Measurements from ENCODE around the gene MST1. TPM values are rescaled to one million over a fixed set of nuclear protein-coding genes. Genes with fewer than 3 reads are reported as not detected.

The MST1 gene
- total and polyA plus RNA-seq, 12 donors: 2.3 to 16.0 (median 3.8) TPM

DNA sequence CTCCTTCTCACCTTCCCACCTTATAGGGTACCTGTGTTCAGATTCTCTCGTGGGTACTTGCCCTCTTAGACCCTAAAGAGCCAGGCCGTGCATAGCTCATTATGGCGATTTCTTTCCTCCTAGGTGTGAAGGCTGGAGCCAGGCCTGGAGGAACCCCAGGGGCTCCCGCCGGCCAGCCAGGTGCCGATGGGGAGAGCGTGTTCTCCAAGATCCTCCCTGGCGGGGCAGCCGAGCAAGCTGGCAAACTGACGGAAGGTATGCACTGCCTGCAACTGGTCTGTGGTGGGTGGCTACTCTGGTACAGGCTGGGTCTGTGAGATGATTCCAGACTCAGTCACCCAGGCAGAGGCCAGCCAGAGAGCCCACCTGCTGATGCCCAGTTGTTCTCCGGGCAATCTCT lies 25.0 kb downstream of the MST1 start:
- Histone ChIP-seq H3K4me1 (peaks cover 0 to 9% (median 0%) of the 10 kb centered on the region in 9 donors), H3K9me3 (no peaks in the 10 kb centered on the region), H3K27me3 (no peaks in the 10 kb centered on the region), H3K4me3 (no peak overlapping the region), H3K36me3 (no peaks in the 10 kb centered on the region), H3K27ac (no peak overlapping the region)
- DNase-seq (no peak), ATAC-seq (no peak)
- WGBS, 2 donors: 85 to 87% methylated on average over 11 of the region's 11 CpGs
- TF ChIP-seq, protein P1, sequence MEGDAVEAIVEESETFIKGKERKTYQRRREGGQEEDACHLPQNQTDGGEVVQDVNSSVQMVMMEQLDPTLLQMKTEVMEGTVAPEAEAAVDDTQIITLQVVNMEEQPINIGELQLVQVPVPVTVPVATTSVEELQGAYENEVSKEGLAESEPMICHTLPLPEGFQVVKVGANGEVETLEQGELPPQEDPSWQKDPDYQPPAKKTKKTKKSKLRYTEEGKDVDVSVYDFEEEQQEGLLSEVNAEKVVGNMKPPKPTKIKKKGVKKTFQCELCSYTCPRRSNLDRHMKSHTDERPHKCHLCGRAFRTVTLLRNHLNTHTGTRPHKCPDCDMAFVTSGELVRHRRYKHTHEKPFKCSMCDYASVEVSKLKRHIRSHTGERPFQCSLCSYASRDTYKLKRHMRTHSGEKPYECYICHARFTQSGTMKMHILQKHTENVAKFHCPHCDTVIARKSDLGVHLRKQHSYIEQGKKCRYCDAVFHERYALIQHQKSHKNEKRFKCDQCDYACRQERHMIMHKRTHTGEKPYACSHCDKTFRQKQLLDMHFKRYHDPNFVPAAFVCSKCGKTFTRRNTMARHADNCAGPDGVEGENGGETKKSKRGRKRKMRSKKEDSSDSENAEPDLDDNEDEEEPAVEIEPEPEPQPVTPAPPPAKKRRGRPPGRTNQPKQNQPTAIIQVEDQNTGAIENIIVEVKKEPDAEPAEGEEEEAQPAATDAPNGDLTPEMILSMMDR (IDR thresholded peaks at IDR 0.05): no peak
- intact Hi-C loops (cut with DNase I): no loop called here

DNA sequence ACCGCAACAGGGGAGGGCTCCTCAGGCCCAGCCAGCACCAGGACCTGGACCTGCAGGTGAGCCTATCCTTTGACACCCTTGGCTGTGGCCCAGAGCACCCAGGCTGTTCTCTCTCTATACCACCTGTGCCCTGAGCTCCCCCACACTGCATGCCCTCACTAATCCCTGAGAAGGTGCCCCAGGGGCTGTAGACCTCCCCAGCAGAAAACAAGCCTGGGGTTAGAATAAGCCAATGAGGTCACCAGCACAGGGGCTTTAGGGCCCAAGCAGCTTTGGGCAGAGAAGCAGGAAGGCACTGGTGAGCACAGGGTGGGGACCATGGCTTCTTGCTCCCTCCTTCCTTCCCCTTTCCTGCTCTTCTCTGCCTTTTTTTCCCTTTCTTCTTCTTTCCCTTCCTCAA lies 25.4 kb downstream of the MST1 start:
- TF ChIP-seq, protein P1 (IDR thresholded peaks at IDR 0.05): no peak
- WGBS, 2 donors: 97 to 100% methylated on average over 1 of the region's 1 CpG
- H3K27ac ChIP-seq: no peak overlapping the region
- no peaks in the 10 kb centered on the region for H3K27me3 ChIP-seq
- no peak for DNase-seq
- no peak overlapping the region for H3K4me3 ChIP-seq
- no peaks in the 10 kb centered on the region for H3K9me3 ChIP-seq
- no peak for ATAC-seq
- intact Hi-C loops (cut with DNase I): no loop called here
- H3K4me1 ChIP-seq: peaks cover 0 to 9% (median 0%) of the 10 kb centered on the region in 9 donors
- H3K36me3 ChIP-seq: no peaks in the 10 kb centered on the region

DNA sequence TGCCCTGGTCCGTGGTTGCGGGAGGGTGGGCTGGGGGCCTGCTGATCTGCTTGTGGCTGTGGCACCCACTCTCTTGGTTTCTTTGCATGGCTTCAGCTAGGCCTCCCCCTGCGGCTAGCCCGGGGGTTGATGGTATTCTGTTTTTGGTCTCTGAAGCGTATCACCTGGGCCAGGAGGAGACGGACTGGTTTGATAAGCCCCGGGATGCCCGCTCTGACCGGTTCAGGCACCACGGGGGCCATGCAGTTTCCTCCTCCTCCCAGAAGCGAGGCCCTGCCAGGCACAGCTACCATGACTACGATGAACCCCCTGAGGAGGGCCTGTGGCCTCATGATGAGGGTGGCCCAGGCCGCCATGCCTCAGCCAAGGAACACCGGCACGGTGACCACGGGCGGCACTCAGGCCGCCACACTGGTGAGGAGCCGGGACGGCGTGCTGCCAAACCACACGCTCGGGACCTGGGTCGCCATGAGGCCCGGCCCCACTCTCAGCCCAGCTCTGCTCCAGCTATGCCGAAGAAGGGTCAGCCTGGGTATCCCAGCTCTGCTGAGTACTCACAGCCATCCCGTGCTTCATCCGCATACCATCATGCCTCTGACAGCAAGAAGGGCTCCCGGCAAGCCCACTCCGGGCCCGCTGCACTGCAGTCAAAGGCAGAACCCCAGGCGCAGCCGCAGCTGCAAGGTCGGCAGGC lies 26.4 kb downstream of the MST1 start:
- no peak for DNase-seq
- Histone ChIP-seq H3K9me3 (no peaks in the 10 kb centered on the region), H3K27ac (no peak overlapping the region), H3K4me1 (peaks cover 0 to 9% (median 0%) of the 10 kb centered on the region in 9 donors), H3K36me3 (no peaks in the 10 kb centered on the region), H3K4me3 (no peak overlapping the region), H3K27me3 (no peaks in the 10 kb centered on the region)
- no peak for ATAC-seq
- 93 to 95% methylated on average over 34 of the region's 34 CpGs for WGBS, 2 donors
- TF ChIP-seq, protein P1 (IDR thresholded peaks at IDR 0.05): no peak
- intact Hi-C loops (cut with DNase I): no loop called here

- Histone ChIP-seq H3K27ac (no peak overlapping the region), H3K27me3 (no peaks in the 10 kb centered on the region), H3K36me3 (no peaks in the 10 kb centered on the region), H3K4me3 (no peak overlapping the region), H3K4me1 (peaks cover 0 to 9% (median 0%) of the 10 kb centered on the region in 9 donors), H3K9me3 (no peaks in the 10 kb centered on the region)
- no peak for ATAC-seq
- TF ChIP-seq, protein P1 (IDR thresholded peaks at IDR 0.05): no peak
- WGBS, 2 donors: 89 to 90% methylated on average over 22 of the region's 22 CpGs
- DNase-seq: no peak
- intact Hi-C loops (cut with DNase I): no loop called here
These were observed 27.3 kb downstream of the MST1 start for GRCh38 chr3:49662021-49662420.
